Activated CD4-positive, alpha-beta T cell treated with anti-CD3 and anti-CD28 coated beads, Interleukin-2, amount 50 U/mL, for 24 hours (primary cell): Measurements from ENCODE around the gene GABARAP.

Experiments used
- DNase-seq, 2 donors: peaks; one replicate each; pipeline ENCODE4 v3.0.0-alpha.2; 2020; ENCODE audit warnings: low read depth in 1 of 2, low spot score in 1 of 2

GABARAP gene

DNA sequence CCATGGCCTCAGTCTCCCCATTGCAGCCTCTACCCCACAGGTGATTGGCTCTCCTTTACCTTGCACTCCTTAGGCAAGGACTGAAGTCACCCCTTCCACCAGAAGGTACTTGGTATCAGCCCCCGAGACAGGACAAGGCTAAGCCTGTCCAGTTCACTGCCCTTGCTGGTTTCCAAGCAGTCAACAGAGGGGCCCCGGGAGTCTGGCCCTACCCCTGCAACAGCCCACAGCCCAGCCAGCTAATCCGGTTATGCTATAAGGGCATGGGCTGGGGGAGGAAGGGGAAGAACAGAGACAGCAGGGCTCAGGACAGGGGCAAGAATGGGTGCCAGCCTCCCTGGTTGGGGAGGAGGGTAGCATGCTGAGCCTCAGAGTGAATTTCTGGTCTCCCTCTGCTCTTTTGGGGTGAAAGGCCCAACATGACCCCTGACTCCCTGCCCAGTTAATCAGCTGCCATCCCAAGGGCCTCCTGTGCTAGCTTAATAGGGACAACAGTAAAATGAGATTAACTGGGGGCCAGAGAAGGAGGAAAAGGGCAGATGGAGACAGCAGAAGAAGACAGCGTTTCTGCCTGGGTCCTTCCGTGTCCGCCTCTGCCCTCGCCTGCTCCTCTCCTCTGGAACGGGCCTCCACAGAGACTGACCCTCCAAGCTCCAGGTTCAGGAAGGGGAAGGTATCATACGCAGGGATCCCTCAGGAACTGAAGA, 33.3 kb downstream of the GABARAP start:
- DNase-seq, result no peak

DNA sequence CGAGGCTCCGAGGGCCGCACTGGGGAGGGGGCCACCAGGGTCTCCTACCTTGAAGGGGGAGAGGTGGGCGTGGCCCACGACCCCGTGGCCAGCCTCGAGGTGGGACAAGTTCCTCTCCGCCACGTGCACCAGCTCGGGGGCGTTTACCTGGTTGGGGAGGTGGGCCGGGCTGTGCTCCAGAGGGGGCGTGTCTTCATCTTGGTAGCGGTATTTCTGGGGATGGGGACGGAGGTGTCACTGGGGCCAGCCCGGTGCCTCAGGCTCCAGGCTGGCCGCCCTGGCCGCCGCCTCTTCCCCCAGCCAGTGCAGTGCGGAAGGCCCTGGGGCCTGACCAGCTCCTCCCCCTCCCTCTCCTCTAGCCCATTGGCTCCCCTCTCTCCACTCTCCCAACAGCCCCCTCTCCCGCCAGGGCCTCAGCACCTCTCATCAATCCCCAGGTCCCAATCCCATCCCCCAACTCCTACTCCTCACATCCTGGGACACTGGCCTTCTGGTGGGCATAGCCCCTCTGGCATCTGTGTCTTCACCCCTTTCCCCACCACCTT, 34.1 kb downstream of the GABARAP start:
- no peak for DNase-seq

DNA sequence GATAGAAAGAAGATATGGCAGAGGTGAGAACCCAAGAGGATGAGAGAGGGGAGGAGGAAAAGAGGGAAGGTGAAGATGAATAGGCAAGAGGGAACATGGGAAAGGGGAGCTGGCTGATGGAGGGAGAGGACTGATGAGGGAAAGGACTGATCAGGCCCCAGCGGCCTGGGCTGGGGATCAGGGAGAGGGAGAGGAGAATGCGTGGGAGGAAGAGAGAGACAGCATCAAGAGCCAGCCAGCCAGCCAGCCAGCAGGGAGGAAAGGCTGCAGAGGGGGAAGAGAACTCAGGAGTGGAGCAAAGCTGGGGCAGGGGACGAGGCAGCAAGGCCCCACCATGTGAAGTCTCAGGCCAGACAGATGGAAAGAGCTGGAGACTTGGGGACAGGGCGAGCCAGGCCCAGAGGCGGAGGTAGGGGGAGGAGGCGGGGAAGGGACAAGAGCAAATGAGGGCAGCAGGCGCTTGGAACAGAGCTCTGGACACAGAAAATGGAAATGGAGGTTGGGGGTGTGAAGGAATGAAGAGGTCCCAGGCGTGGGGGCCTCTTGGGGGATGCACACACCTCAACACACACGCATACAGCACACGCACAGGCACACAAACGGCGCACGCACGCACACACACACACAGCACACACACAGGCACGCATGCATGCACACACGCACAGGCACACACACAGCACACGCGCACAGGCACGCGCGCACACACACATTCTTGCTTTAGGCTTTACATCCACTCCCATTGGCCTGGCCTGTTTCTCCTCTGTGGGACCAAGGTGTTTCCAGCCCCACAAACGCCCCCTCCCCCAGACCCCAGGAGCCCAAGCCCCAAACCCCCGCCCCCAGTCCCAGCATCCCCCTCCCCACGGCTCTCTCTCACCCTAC, 34.9 kb downstream of the GABARAP start:
- DNase-seq, result no peak

DNA sequence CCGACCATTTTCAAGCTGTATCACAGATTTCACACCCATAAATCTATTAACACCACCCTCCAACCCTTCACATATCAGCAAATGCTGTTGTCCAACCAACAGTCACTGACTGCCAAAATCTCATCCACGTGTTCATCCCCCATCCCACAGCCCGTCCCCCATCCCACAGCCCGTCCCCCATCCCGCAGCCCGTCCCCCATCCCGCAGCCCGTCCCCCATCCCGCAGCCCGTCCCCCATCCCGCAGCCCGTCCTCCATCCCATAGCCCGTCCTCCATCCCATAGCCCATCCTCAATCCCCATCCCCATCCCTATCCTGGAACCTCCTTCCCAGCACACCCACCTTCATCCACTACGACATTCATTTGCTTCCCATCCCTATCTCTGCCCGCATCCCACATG, 36.7 kb downstream of the GABARAP start:
- DNase-seq, result no peak

DNA sequence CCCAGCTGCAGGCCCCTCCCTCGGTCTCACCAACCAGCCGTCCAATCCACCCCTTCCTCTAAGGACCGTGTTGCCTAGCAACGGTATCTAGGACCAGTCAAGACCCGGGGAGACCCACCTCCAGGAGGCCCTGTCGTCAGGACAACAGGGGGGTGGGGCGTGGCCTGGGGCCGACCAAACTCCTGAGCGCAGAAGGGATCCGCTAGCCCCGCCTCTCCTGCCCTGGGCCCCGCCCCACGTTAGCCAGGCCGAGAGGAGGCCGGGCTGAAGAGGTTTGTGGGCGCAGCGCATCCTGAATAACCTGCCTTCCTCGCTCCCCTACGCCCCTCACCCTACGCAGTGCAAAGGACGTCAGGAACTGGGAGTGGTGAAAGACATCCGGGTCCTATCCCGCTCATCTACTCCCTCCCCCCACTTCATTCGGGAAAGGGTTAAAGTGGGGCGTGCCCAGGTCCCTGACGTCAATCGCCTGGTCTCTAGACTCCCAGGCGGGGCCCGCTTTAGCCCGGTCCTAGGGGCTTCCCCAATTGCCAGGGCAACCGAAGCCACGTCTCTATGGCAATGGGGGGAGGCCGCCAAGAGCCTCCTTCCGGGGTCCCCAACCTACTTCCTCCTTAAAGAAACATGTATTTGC, 37.3 kb downstream of the GABARAP start:
- DNase-seq, result peak; percentile 72 to 84

DNA sequence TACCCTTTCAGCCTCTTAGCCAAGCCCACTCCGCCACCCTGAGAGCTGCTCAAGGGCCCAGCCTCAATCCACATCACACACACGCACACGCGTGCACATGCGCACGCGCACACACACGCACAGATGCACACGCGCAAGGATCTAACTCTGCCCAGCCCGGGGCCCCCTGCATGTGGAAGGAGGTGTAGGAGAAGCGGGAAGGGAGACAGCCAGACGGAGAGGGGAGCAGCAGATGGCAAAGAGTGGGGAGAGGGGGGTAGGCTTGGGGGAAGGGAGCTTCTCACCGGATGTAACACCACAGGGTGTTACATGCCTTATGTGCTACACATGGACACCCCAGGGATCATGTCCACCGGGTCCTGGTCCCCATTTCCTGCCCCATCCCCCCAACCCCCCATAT, 37.9 kb downstream of the GABARAP start:
- DNase-seq, result no peak

DNA sequence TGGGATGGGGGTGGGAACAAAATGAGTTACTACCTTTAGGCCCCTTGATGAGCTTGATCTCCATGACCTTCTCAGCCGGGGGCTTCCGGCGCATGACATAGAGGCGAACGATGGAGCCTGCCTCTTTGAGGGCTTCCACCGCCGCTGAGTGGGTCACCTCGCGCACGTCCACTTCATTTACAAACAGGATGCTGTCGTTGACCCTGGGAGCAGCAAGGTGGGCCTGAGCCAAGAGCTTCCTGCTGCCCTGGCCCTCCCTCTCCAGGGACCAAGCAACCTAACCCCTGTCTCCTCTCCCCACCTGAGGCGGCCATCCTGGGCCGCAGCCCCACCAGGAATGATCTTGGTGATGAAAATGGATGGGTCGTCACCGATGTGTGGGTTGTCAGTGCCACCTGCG, 38.9 kb downstream of the GABARAP start:
- DNase-seq, result no peak

DNA sequence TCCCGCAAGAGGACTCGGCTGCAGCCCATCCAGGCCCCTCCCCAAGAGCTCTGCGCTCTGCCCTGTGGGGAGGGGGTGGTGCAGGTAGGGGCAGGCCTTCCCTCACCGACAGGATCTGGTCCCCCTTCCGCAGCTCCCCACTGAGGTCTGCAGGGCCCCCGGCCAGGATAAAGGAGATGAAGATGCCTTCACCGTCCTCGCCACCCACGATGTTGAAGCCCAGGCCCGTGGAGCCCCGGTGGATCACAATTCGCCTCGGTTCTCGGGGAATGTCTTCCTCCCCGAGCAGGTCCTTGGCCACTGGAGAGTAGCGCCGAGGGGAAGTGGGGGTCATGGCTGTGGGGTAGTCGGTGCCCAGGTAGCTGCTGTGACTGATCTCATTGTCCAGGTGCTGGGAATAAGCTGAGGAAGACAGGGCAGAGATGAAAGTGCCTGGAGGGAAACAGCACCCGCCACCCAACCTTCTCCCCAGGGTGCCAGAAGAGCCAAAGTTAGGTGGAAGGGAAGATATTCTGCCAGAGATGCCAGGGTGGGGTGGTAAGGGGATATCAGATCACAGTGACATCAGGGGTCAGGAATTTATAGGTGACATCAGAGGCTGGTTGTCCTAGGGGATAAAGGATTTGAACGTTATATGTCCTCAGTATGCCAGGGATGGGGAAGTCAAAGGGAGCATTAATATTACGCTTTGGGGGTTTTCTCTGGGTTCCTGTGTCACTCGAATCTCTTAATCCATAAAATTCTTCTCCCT, 45.4 kb downstream of the GABARAP start:
- DNase-seq, result no peak

DNA sequence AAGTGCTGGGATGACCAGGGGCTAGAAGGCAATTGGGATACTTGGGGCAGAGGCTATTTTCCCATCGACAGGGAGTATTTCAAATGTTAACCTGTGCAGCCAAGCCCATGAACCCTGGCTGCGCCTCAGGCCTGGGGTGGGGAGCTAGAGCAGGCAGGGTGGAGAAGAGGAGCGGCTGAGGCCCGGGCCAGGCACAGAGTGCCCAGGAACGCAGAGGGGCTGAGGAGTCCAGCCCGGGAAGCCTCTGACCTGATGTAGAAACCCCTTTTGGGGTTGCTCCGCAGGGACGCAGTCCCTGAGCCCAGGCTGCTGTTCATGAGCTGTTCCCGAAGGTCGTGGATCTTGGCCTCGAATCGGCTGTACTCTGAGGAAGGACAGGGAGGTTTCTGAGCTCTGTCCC, 46.3 kb downstream of the GABARAP start:
- no peak for DNase-seq

DNA sequence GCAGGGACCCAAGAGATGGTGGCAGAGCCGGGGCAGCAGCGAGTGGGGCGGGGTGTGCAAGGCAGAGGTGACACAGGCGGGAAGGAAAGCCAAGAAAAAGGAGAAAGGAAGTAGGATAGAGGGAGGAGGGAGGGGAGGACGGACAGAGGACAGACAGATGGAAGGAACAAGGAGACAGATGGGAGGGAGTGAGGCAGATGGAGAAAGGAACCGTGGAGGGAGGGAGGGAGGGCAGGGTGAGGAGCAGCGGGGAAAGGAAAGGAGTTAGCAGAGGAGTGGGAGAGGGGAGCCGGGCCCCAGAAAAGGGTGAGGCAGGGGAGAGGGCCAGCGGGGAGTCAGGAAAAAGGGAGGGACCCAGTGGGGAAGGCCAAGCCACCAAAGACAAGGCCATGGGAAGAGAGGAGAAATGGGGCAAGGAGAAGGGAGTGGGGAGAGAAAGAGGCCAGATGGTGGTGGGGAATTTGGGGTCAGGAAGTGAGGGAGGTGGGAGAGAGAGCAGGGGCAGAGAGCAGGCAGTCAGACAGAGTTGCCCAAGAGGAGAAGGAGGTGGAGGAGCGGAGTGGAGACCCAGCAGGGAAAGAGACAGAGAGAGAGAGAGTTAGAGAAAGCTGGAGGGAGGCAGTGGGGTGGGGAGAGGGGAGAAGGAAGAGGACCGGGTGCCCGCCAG, 49.8 kb downstream of the GABARAP start:
- no peak for DNase-seq

DNA sequence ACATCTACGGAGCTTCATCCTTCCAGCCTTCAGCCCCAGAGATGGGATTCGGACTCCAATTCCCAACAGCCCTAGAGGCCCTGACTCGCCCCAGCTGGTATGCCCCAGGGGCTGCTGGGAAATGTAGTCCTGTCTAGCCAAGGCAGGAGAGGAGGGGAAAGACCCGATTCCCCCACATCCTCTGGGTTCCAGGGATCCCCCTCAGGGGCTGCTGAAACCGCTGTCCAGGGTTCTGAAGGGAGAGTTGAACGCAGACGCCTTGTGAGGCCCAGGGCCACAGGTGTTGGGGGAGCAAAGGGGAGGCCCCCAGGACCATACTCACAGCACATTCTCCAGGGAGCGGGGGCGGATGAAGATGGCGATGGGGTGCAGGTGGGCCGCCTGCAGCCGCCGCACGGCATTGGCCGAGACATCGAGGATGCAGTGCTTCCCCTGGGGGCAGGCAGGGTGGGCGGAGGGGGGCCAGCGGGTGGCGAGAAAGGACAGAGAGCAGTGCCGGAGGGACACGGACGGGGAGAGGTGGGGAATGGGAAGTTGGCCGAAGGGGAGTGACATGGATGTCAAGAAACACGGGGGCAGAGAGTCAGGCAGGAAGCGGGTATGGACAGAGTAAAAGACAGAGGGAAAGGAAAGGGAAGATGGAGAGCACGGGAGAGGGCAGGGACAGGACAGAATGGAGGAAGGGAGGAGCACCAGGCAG, 50.5 kb downstream of the GABARAP start:
- no peak for DNase-seq

DNA sequence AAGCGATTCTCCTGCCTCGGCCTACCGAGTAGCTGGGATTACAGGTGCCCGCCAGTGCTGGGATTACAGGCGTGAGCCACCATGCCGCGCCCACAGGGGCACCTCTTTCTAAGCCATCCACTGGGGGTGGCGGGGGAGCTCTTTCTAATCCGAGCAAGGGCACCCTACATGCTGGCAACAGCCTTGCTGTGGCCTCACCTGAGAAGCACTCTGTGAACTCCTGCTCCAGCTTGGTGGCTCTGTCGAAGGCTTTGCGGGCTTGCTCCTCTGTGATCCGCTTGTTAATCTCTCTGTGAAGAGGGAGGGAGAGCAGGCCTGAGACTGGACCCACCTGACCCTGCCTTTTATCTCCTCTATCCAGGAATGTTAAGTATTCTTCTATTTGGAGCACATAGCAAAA, 51.2 kb downstream of the GABARAP start:
- no peak for DNase-seq

DNA sequence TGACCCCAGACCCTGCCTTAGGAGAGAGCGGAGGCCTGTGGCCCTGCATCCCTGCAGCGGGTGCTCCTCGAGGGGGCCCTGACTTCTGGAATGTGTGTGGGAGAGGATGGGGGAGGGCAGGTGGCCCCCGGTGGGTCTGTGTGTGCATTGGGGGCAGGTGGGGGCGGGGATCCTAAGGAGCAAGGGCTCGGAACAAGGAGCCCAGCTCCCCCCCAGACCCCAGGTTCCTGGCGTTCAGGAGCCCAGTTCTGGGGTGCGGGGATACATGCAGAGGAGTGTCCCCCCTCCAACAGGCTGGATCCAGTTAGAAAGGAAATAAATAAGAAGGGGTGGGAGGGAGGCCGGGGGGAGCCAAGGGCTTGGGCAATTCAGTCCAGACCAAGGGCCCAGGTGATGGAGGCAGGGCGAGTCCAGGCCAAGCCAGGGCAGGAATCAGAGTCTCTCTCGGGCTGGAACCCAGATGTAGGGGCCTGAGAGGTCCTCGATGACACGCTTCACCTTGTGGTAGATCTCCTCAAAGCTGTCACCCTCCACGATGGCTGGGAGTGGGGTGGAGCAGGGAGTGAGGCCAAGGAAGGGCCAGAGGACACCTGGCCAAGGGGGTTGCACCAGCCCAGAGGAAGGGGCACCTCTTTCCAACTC, 51.9 kb downstream of the GABARAP start:
- DNase-seq, result no peak
